HCT116 (cell line): ENCODE results near the gene FER. TPM values are rescaled to one million over a fixed set of nuclear protein-coding genes. Genes with fewer than 3 reads are reported as not detected.

ENCODE experiments used
- ATAC-seq: fragments of 200-7000 bp; cut with Tn5 transposase; 2 replicates; pipeline ENCODE4 v1.9.1; 2020; ENCODE audit warnings: mild to moderate bottlenecking, moderate library complexity
- BruUV-seq: library from RNA; stranded (reverse); fragments of 400-500 nt; replicated peaks from 2 replicates; lab custom pipeline; 2021; lab: Mats Ljungman, UMichigan
- CTCF ChIA-PET: fragments of 300-600 bp; sonication (Branson Sonifier 250); formaldehyde crosslinking; loops from one replicate; lab custom pipeline; 2021; ENCODE audit warnings: antibody characterized with exemption; lab: Charles Lee
- POLR2A ChIA-PET: fragments of 300-600, 350-600 bp; sonication (Branson Sonifier 250); formaldehyde crosslinking; loops from one replicate; lab custom pipeline; 2021; ENCODE audit warnings: antibody characterized with exemption; lab: Charles Lee
- RAD21 ChIA-PET, 2 experiments: fragments of 300-600 bp; sonication (Branson Sonifier 250); formaldehyde crosslinking; loops; one replicate each; lab custom pipeline; 2023; ENCODE audit warnings: low total read pairs in 2 of 2; ENCODE audit not compliant: uncharacterized antibody in 2 of 2, unreplicated experiment in 2 of 2, low non-redundant PET in 1 of 2; lab: Charles Lee
- DNase-seq: peaks from one replicate; pipeline ENCODE4 v3.0.0-alpha.2; 2010; ENCODE audit warnings: low read depth, low spot score
- H2AFZ ChIP-seq: fragments of 200-600 bp; shearing (Covaris generic), sonication (generic); 2 replicates; pipeline ENCODE4 v1.6.1; 2017; ENCODE audit warnings: low read depth, mixed run types, mixed read lengths, antibody characterized with exemption, low read length; ENCODE audit not compliant: poor library complexity, severe bottlenecking
- H3K27ac ChIP-seq: 2 replicates; pipeline ENCODE4 v1.5.1; 2012; ENCODE audit warnings: low read depth, low read length
- H3K27me3 ChIP-seq: fragments of 200-600 bp; sonication (generic); 2 replicates; pipeline ENCODE4 v1.6.1; 2016; ENCODE audit warnings: mixed run types, low read length, mixed read lengths; ENCODE audit not compliant: insufficient read depth
- H3K36me3 ChIP-seq, 2 experiments: fragments of 200-500 bp in 1 of 2; fragments of 200-600 bp in 1 of 2; sonication (Bioruptor generic) in 1 of 2; sonication (generic) in 1 of 2; 2 replicates each; pipeline versions ENCODE4 v1.5.1 to v1.6.1; 2014 to 2016; ENCODE audit warnings: low read length in 2 of 2, inconsistent platforms in 1 of 2, mixed read lengths in 1 of 2, mixed run types in 1 of 2; ENCODE audit not compliant: insufficient read depth in 2 of 2, control insufficient read depth in 1 of 2
- H3K4me1 ChIP-seq, 2 experiments: fragments of 200-600 bp in 1 of 2; sonication (generic) in 1 of 2; 2 replicates each; pipeline versions ENCODE4 v1.5.1 to v1.6.1; 2012 to 2017; ENCODE audit warnings: low read length in 2 of 2, inconsistent platforms in 1 of 2, mild to moderate bottlenecking in 1 of 2, mixed read lengths in 1 of 2, mixed run types in 1 of 2, moderate library complexity in 1 of 2; ENCODE audit not compliant: insufficient read depth in 2 of 2, control insufficient read depth in 1 of 2
- H3K4me2 ChIP-seq: fragments of 200-600 bp; sonication (generic); 2 replicates; pipeline ENCODE4 v1.6.1; 2017; ENCODE audit warnings: mixed run types, low read length, mixed read lengths
- H3K4me3 ChIP-seq, 2 experiments: fragments of 200-600 bp in 1 of 2; sonication (generic) in 1 of 2; replicated peaks in 1 of 2; 2 replicates each; pipeline ENCODE4 v1.5.1; 2011 to 2016; ENCODE audit warnings: low read length in 2 of 2, control low read depth in 1 of 2, low read depth in 1 of 2, mild to moderate bottlenecking in 1 of 2, mixed read lengths in 1 of 2, mixed run types in 1 of 2
- H3K79me2 ChIP-seq: fragments of 200-600 bp; sonication (generic); 2 replicates; pipeline ENCODE4 v1.6.1; 2017; ENCODE audit warnings: mild to moderate bottlenecking, mixed run types, low read length, moderate library complexity, mixed read lengths; ENCODE audit not compliant: insufficient read depth
- H3K9ac ChIP-seq: fragments of 200-600 bp; sonication (generic); 2 replicates; pipeline ENCODE4 v1.6.1; 2016; ENCODE audit warnings: low read length, mixed read lengths
- H3K9me2 ChIP-seq: fragments of 200-600 bp; sonication (generic), shearing (Covaris generic); 2 replicates; pipeline ENCODE4 v1.6.1; 2017; ENCODE audit warnings: mixed run types, mild to moderate bottlenecking, moderate library complexity; ENCODE audit not compliant: insufficient read depth
- H3K9me3 ChIP-seq, 2 experiments: fragments of 200-500 bp in 1 of 2; fragments of 200-600 bp in 1 of 2; sonication (Bioruptor generic) in 1 of 2; sonication (generic) in 1 of 2; 2 replicates each; pipeline ENCODE4 v1.6.1; 2014 to 2017; ENCODE audit warnings: low read length in 2 of 2, mixed read lengths in 2 of 2, inconsistent platforms in 1 of 2, low read depth in 1 of 2, mild to moderate bottlenecking in 1 of 2, mixed run types in 1 of 2, moderate library complexity in 1 of 2; ENCODE audit not compliant: control insufficient read depth in 1 of 2, insufficient read depth in 1 of 2
- H4K20me1 ChIP-seq: fragments of 200-600 bp; sonication (generic), shearing (Covaris generic); 2 replicates; pipeline ENCODE4 v1.6.1; 2017; ENCODE audit warnings: mixed run types, mild to moderate bottlenecking, moderate library complexity; ENCODE audit not compliant: insufficient read depth
- CBX3 ChIP-seq: IDR thresholded peaks from 2 replicates; pipeline ENCODE4 v1.6.1; 2012; ENCODE audit warnings: low read depth
- CTCF ChIP-seq, 3 experiments: fragments of 200-600 bp in 1 of 3; sonication (generic) in 1 of 3; IDR thresholded peaks in 2 of 3; conservative IDR thresholded peaks in 1 of 3; 2 replicates each; pipeline ENCODE4 v1.5.1; 2012 to 2017; ENCODE audit warnings: low read depth in 2 of 3, low read length in 2 of 3, antibody characterized with exemption in 1 of 3, borderline replicate concordance in 1 of 3, control low read depth in 1 of 3, mild to moderate bottlenecking in 1 of 3, mixed read lengths in 1 of 3, mixed run types in 1 of 3, moderate library complexity in 1 of 3; ENCODE audit not compliant: insufficient read depth in 1 of 3
- EGR1 ChIP-seq: IDR thresholded peaks from 2 replicates; pipeline ENCODE4 v1.6.1; 2012; ENCODE audit warnings: low read depth
- EZH2 ChIP-seq: fragments of 200-600 bp; sonication (generic); IDR thresholded peaks from 2 replicates; pipeline ENCODE4 v1.6.1; 2017; ENCODE audit warnings: antibody characterized with exemption, mixed run types
- FOSL1 ChIP-seq: IDR thresholded peaks from 2 replicates; pipeline ENCODE4 v1.6.1; 2012; ENCODE audit warnings: low read depth
- JUND ChIP-seq: IDR thresholded peaks from 2 replicates; pipeline ENCODE4 v1.6.1; 2012
- MAX ChIP-seq: IDR thresholded peaks from 2 replicates; pipeline ENCODE4 v1.6.1; 2012
- POLR2A ChIP-seq: IDR thresholded peaks from 2 replicates; pipeline ENCODE4 v1.7.0; 2011; ENCODE audit warnings: borderline replicate concordance; ENCODE audit not compliant: insufficient read depth, insufficient read length; ENCODE audit errors: extremely low read depth
- POLR2AphosphoS5 ChIP-seq: IDR thresholded peaks from 2 replicates; pipeline ENCODE4 v1.6.1; 2011; ENCODE audit warnings: mild to moderate bottlenecking, low read depth, low read length, moderate library complexity
- RAD21 ChIP-seq: IDR thresholded peaks from 2 replicates; pipeline ENCODE4 v1.6.1; 2012; ENCODE audit warnings: low read depth, mild to moderate bottlenecking
- REST ChIP-seq: IDR thresholded peaks from 2 replicates; pipeline ENCODE4 v1.6.1; 2012; ENCODE audit warnings: low read depth
- SIN3A ChIP-seq: IDR thresholded peaks from 2 replicates; pipeline ENCODE4 v1.6.1; 2012; ENCODE audit warnings: low read depth
- SP1 ChIP-seq: IDR thresholded peaks from 2 replicates; pipeline ENCODE4 v1.6.1; 2012; ENCODE audit warnings: low read depth
- SRF ChIP-seq: IDR thresholded peaks from 2 replicates; pipeline ENCODE4 v1.6.1; 2012; ENCODE audit warnings: low read depth
- YY1 ChIP-seq: IDR thresholded peaks from 2 replicates; pipeline ENCODE4 v1.6.1; 2011; ENCODE audit warnings: low read length, low read depth, moderate library complexity, mild to moderate bottlenecking; ENCODE audit not compliant: insufficient replicate concordance; ENCODE audit errors: extremely low read depth
- ZNF274 ChIP-seq: fragments of 200-500 bp; sonication (Bioruptor generic); IDR thresholded peaks from 2 replicates; pipeline ENCODE4 v1.6.1; 2014; ENCODE audit warnings: mild to moderate bottlenecking, low read depth, low read length, inconsistent platforms
- intact Hi-C: fragments of 100-400 bp; cut with micrococcal nuclease; formaldehyde crosslinking; loops from 2 replicates; pipeline ENCODE4 v1.10.0; 2022
- total RNA-seq: library from RNA; stranded (reverse); gene quantifications from one replicate; pipeline ENCODE4 v1.2.1, GENCODE V29; 2021; ENCODE audit not compliant: unreplicated experiment

The FER gene
- total RNA-seq, 1 experiment from 2014 or later, result 32.0 TPM

GRCh38 chr5:108911055-108911454 lies 163.4 kb downstream of the FER start:
- no TSS peak for BruUV-seq
- TF ChIP-seq REST, result no peak
- no peak for TF ChIP-seq SP1
- TF ChIP-seq MAX, result no peak
- TF ChIP-seq CBX3, result no peak
- no peak for TF ChIP-seq POLR2A
- TF ChIP-seq EGR1, result no peak
- no peak for TF ChIP-seq EZH2
- no peak for TF ChIP-seq JUND
- TF ChIP-seq SRF, result no peak
- TF ChIP-seq CTCF (IDR thresholded peaks at IDR 0.05 in 2 of 3, conservative IDR thresholded peaks at IDR 0.05 in 1 of 3; ENCODE audit: borderline replicate concordance in 1 of 3, insufficient read depth in 1 of 3, low read depth in 2 of 3, low read length in 2 of 3), result no peak
- no peak for TF ChIP-seq ZNF274
- TF ChIP-seq FOSL1, result no peak
- no peak for TF ChIP-seq SIN3A
- no peak for TF ChIP-seq RAD21
- TF ChIP-seq YY1, result no peak
- TF ChIP-seq POLR2AphosphoS5, result no peak
- TF ChIP-seq, all 23 proteins: peak for 0
- CTCF ChIA-PET, result no interaction called here
- H3K27ac ChIP-seq, result no peak overlapping the region
- DNase-seq (no peak), ATAC-seq (no peak)
- H3K27me3 ChIP-seq, result no peaks in the 10 kb centered on the region
- H3K79me2 ChIP-seq, result no peaks in the 10 kb centered on the region
- no peak overlapping the region for H3K4me3 ChIP-seq
- RAD21 ChIA-PET, result no interaction called here
- H3K9me3 ChIP-seq, result no peaks in the 10 kb centered on the region
- no peak overlapping the region for H2AFZ ChIP-seq
- no peaks in the 10 kb centered on the region for H3K9me2 ChIP-seq
- no peaks in the 10 kb centered on the region for H3K4me1 ChIP-seq
- intact Hi-C loops, result no loop called here
- H4K20me1 ChIP-seq, result no peaks in the 10 kb centered on the region
- no peak overlapping the region for H3K9ac ChIP-seq
- POLR2A ChIA-PET, result no interaction called here
- no peak overlapping the region for H3K4me2 ChIP-seq
- no peaks in the 10 kb centered on the region for H3K36me3 ChIP-seq
